Myometrial cell (primary cell): ENCODE data around the gene HYPK. TPM values are rescaled to one million over a fixed set of nuclear protein-coding genes. Genes with fewer than 3 reads are reported as not detected.

ENCODE experiments used
- total RNA-seq: library from RNA; depleted of rRNA; stranded (reverse); fragments of >200 nt; gene quantifications from 2 replicates; pipeline ENCODE4 v1.2.3, GENCODE V29; 2015

HYPK gene
- total RNA-seq, result 15.9 and 24.8 TPM in 2 replicates

GRCh38 chr15:43800286-43801141 lies at the start of gene HYPK:
TSS of gene HYPK (plus strand) at chr15:43800599. CDS start at chr15:43800623, 24 bp downstream.

GRCh38 chr15:43776718-43777266 lies 23.6 kb upstream of the HYPK start, which contains the start of gene ELL3:
TSS of gene ELL3 (minus strand) at chr15:43776966. CDS start at chr15:43776901, 65 bp downstream.

GRCh38 chr15:43791993-43792760 lies 8.2 kb upstream of the HYPK start, which contains the start of gene SERF2:
TSS of gene SERF2 (plus strand) at chr15:43792320. CDS start at chr15:43792377, 57 bp downstream.

GRCh38 chr15:43799945-43800285 lies 484 bp upstream of the HYPK start, which contains the start of gene SERINC4:
TSS of gene SERINC4 (minus strand) at chr15:43800220. CDS start at chr15:43799986, 234 bp downstream.

GRCh38 chr15:43824302-43825246 lies 24.2 kb downstream of the HYPK start, which contains the start of gene MFAP1:
TSS of gene MFAP1 (minus strand) at chr15:43824690. CDS start at chr15:43824569, 121 bp downstream.

GRCh38 chr15:43826508-43827341 lies 26.3 kb downstream of the HYPK start, which contains the start of gene WDR76:
TSS of gene WDR76 (plus strand) at chr15:43827002. CDS start at chr15:43827033, 31 bp downstream.

Other genes starting within 250 kb of the HYPK start
- gene PPIP5K1, start 210.4 kb upstream of the HYPK start, total RNA-seq, result 6.6 and 15.2 TPM in 2 replicates
- gene CKMT1B, start 206.6 kb upstream of the HYPK start, total RNA-seq, result not detected in 2 replicates
- not detected in 2 replicates for gene STRC, start 181.8 kb upstream of the HYPK start, total RNA-seq
- gene CATSPER2, start 151.8 kb upstream of the HYPK start, total RNA-seq, result 0.58 and 2.1 TPM in 2 replicates
- gene CKMT1A, start 106.7 kb upstream of the HYPK start, total RNA-seq, result not detected in 2 replicates
- gene PDIA3, start 54.2 kb upstream of the HYPK start, total RNA-seq, result 266 and 294 TPM in 2 replicates
- 0.86 and 20.0 TPM in 2 replicates for gene ELL3, start 23.6 kb upstream of the HYPK start, total RNA-seq
- 734 and 748 TPM in 2 replicates for gene SERF2, start 8.3 kb upstream of the HYPK start, total RNA-seq
- not detected in 2 replicates for gene SERINC4, start 379 bp upstream of the HYPK start, total RNA-seq
- gene MFAP1, start 24.1 kb downstream of the HYPK start, total RNA-seq, result 17.6 and 21.8 TPM in 2 replicates
- 6.1 and 23.6 TPM in 2 replicates for gene WDR76, start 26.4 kb downstream of the HYPK start, total RNA-seq